Measurements from ENCODE around the gene RLBP1.

DNA sequence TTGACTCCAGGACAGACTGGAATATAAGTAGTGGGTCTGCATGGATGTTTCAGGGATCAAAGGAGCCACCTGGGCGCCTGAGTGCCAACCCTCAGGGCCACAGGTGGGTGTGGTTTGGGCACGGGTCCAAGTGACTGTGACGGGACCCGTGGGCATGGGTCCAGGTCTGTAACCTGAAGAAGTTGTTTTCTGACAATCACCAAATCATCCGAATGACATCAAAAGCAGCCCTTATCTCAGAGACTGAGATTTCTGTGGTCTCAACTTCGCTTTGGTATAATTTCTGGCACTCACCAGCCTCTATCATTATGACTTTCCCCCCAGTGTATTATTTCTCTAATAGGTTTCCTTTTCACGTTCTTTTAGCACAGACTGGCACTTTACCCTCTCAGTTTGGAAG is 24.4 kb downstream of the RLBP1 start:
- TF ChIP-seq ZNF792 (CRISPR knock-in tag; IDR thresholded peaks at IDR 0.05) = no peak
- no peak for TF ChIP-seq TFE3 (CRISPR knock-in tag; IDR thresholded peaks at IDR 0.05)
- TF ChIP-seq ASH2L (IDR thresholded peaks at IDR 0.05; ENCODE audit: insufficient read length, low read depth, low read length) = no peak
- no peak for TF ChIP-seq HINFP (CRISPR knock-in tag; IDR thresholded peaks at IDR 0.05; ENCODE audit: low read depth)
- TF ChIP-seq ZNF281 (CRISPR knock-in tag; IDR thresholded peaks at IDR 0.05; ENCODE audit: borderline replicate concordance) = no peak
- TF ChIP-seq ZNF33B (CRISPR knock-in tag; IDR thresholded peaks at IDR 0.05) = no peak

All from HepG2 (cell line).